Skin of body (tissue), 2 donors: ENCODE data around the gene TEX264. TPM values are rescaled to one million over a fixed set of nuclear protein-coding genes. Genes with fewer than 3 reads are reported as not detected.

ENCODE experiments used
- DNase-seq: peaks from one replicate; lab custom pipeline; 2025; lab: John Stamatoyannopoulos, UW
- total RNA-seq: library from RNA; depleted of rRNA; stranded (reverse); fragments of >200 nt; gene quantifications from one replicate; pipeline ENCODE4 v1.2.3, GENCODE V29; 2014

Gene TEX264
- total RNA-seq, 1 donor from 2014 or later = 19.5 TPM

DNA sequence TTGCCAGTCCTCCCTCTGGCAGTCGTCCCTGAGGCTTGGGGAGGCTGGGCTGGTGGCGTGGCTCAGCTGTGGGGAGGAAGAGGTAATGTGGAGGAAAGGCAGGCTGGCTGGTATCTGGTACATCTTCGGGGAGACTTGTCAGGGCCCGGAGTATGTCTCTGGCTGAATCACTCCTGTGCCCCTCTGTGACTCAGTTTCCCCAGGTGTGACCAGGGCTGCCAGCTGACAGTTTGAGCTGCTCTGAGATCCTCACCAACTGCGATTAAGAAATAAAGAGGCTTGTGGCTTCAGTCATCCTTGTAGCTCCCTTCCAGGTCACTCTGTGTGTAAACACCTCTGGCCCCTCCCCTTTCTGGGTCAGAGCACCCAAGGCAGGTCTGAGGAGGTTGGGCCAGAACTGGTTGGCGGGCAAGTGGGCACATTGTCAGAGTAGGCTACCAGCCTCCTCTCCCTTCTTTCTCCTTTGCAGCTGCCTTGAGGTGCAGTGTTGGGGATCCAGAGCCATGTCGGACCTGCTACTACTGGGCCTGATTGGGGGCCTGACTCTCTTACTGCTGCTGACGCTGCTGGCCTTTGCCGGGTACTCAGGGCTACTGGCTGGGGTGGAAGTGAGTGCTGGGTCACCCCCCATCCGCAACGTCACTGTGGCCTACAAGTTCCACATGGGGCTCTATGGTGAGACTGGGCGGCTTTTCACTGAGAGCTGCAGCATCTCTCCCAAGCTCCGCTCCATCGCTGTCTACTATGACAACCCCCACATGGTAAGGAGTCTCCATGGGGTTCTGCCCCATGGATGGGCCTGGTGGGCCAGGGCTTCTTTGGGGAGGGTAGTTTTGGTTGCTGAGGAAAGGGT lies 3.0 kb downstream of the TEX264 start:
- no peak for DNase-seq

DNA sequence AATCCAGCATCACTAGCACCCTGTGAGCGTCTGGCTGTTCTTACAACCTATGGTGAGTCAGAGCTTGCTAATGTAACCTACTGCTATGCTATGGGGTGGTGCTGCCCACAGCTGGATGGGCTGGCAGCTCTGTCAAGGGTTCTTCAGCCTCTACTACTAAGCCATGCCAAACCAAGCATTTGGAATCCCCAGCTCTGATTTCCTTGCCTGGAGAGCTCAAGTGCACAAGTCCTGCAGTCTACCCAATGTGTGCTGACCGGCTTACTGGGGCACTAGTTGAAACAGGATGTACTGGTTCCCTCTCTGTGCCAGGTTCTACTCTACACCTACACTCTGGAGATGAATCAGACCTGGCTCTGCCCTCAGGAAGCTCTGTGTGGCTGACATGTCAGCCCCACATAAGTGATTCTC lies 4.2 kb downstream of the TEX264 start:
- DNase-seq = no peak

DNA sequence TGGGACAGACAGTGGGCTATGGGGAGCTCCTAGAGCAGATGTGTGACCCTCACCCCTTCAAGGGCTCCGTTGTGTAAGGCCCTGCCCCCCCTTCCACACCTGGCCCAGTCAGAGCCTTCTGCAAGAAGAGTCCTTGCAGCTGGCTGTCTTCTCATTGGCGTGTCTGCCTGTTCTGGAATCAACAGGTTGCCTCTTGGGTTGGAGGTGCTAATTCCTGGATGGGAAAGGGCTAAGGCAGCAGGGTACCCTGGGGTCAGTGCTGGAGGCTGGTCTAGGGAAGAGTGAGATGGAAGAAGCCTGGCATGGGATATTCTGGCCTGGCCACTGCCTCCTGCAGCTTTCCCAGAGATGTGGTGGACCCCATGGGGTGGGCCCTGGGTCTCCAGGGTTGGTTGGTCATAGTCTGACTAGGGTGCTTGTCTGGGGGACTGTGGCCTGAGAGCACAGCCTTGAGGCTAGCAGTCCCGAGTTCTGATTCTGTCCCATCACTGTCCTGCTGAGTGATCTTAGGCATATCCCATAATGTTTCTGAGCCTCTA lies 5.1 kb downstream of the TEX264 start:
- DNase-seq = no peak

DNA sequence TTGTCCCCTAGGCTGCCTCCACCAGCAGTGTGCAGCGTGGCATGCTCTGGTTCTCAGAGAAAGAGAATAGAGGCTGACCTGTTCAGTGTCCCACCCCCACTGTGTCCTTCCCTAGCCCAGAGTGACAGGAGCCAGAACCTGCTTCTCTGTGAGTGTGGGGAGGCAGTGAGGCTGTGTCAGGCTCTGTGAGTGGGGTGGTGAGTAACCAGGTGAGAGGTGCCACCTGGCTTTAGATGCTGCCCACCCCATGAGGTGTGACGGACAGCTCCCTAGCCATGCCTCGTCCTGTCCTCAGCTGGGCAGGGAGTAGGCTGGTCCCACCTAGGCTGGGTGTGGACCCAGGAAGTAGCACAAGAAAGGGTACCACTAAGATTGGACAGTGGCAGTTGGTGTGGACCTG lies 6.3 kb downstream of the TEX264 start:
- no peak for DNase-seq

DNA sequence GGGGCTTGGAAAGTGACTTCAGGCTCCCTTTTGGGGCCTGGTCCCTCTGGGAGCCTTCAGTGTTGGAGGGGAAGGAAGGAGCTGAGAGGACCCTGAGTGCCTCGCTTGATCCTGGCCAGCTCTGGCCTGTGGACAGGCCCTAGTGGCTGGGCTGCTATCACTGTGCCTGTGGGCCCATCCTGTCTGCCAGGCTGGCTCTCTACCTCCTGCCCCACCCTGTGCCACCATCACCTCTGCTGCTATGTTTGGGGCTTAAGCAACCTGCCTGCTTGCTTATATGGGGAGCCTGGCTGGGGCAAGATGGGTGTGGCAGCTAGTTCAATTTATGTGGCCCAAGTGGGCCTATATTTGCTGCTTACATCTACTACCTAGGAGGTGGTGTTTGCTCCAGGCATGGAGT lies 7.1 kb downstream of the TEX264 start:
- DNase-seq = no peak

DNA sequence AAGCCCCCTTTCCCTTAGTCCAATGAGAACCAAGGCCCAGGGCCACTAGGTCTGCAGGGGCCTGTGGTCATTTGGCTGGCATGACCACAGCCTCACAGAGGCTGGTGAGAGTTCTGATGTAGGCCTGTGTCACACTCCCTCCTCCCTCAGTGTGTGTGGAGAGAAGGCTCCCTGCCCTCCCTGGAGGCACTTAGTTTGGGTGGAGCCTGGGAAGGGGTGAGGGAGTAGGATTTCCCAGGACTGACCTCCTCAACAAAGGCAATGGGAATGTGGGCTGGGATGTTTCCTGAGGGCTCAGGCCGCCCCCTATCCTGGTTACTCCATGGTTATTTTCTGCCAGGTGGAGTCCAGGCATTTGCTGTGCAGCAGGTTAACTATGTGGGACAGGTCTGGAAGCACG lies 7.6 kb downstream of the TEX264 start:
- DNase-seq = no peak

DNA sequence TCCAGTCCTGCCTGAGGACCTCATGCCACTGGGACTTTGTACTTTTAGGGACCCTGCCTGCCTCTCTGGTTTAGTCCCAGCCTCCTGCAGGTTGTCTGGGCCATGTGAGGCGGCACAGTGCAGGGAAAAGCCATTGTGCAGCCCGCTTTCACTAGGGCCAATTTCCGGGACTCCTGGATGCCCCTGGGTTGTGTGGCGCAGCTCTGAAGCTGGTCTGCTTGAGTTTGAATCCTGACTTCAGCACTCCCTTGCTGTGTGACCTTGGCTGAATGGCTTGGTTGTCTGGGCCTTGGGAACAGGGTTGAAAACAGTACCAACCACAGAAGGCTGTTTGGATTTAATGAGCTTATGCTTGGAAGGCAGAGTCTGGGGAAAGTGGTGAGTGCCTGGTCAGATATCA lies 8.3 kb downstream of the TEX264 start:
- DNase-seq = no peak

- DNase-seq = no peak
Observed at GRCh38 chr3:51679777-51680176, 8.7 kb downstream of the TEX264 start.

DNA sequence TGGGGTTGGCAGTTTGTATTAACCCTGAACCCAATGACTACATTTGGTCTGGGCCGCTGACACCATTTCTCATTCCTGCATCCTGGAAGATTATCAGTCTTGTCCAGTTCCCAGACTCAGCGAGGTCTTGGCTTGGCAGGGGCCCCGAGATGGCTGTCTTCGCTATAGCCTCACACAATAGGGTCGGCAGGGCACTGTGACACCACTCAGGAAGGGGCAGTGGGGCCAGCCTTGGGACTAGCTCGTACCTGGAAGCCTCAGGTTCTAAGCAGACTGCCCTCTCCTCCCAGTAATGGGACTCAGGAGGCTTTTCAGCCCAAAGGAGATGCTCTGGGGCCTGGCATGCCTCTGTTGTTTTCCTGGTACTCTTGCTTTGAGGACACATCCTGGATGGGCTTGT lies 9.1 kb downstream of the TEX264 start:
- no peak for DNase-seq

DNA sequence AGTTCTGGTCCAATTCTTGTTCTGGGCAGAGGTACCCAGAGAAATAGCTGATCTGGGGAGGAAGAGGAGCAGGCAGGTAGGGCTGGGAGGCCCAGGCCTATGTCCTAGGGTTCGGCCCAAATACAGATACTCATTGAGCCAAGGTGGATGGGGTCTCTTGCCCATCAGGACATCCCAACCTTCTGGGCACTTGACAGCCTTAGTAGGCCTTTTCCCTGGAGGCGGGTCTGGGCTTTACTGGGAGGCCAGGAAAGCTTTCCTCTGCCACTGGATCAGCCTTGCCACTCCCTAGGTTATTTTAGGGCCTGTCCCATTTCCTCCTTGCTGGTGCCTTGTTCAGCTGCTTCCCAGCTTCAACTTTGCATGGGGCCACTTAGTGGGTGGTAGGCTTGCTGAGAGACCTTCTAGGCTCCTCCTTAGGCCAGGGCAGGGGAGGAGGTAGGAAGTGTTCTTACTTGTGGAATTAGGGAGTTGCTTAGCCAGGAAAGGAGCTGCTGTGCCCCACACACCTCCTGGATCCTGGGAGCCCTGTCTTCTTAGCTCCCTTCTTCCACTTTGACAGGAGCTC lies 9.7 kb downstream of the TEX264 start:
- DNase-seq = no peak

GRCh38 chr3:51681453-51681852 lies 10.4 kb downstream of the TEX264 start:
- DNase-seq = no peak

GRCh38 chr3:51682079-51682478 lies 11.0 kb downstream of the TEX264 start:
- DNase-seq = peak; percentile 40

DNA sequence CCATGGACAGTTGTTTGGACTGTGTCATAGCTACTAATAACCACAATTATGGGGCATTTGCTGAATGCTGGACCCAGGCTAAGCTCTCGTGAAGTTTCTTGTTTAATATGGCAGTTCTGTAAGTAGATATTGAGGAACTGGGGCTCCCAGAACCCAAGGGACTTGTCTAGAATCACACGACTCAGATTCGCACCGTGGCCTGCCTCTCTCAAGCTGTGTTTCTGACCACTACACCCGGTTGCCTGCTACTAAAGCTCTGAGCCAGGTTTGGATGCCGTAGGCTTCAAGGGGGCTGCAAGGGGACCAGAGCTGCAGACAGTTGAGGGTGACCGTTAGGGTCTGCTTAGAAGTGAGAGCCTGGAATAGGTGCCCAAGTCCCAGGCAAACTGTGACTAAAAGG lies 11.5 kb downstream of the TEX264 start:
- DNase-seq = no peak

DNA sequence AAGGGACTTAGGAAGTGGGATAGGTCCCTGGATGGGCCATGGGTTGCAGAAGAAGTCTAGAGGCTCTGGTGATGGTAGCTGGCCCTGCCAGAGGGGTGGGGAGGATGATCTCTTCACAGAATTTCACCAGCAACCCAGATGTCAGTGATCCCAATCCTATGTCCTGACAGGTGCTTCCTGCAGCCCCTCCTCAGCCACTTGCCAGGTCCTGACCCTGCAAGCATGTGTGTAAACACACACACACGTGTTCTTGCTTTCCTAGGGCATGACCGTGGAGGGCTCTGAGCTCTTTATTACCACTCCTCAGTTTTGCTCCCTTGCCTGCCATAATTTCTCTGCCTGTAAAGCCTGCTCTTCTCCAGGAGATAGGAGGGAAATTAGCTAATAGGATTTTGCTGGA lies 12.5 kb downstream of the TEX264 start:
- DNase-seq = no peak

- DNase-seq = no peak
Observed at GRCh38 chr3:51684971-51685751, 14.1 kb downstream of the TEX264 start.

- DNase-seq = no peak
Observed at GRCh38 chr3:51686056-51686455, 15.0 kb downstream of the TEX264 start.

- DNase-seq = no peak
Observed at GRCh38 chr3:51686512-51687215, 15.6 kb downstream of the TEX264 start.

GRCh38 chr3:51687431-51688205 lies 16.6 kb downstream of the TEX264 start:
- no peak for DNase-seq

- no peak for DNase-seq
Observed at GRCh38 chr3:51688206-51688600, 17.2 kb downstream of the TEX264 start.

GRCh38 chr3:51691021-51691420 lies 20.0 kb downstream of the TEX264 start:
- no peak for DNase-seq

GRCh38 chr3:51691949-51692348 lies 20.9 kb downstream of the TEX264 start:
- DNase-seq = no peak
